Measurements from ENCODE around the gene IFT88.

The IFT88 gene

GRCh38 chr13:20566898-20567874 lies at the start of gene IFT88:
Gene IFT88, plus strand, starts transcription at chr13:20567157. Its CDS starts 7,229 bp downstream, at chr13:20574386.
- DNase-seq (ENCODE audit: low spot score) = peak; percentile 90

- no peak for DNase-seq (ENCODE audit: low spot score)
These were observed 48.3 kb upstream of the IFT88 start for GRCh38 chr13:20518660-20519100.

GRCh38 chr13:20519875-20520274 lies 47.1 kb upstream of the IFT88 start:
- no peak for DNase-seq (ENCODE audit: low spot score)

- no peak for DNase-seq (ENCODE audit: low spot score)
These were observed 45.4 kb upstream of the IFT88 start for GRCh38 chr13:20521364-20522115.

GRCh38 chr13:20525144-20525600 lies 41.8 kb upstream of the IFT88 start:
- peak; percentile 30 for DNase-seq (ENCODE audit: low spot score)

- peak; percentile 88 for DNase-seq (ENCODE audit: low spot score)
These were observed 41.1 kb upstream of the IFT88 start, which contains the start of gene CRYL1 for GRCh38 chr13:20525601-20526544. Gene CRYL1, minus strand, starts transcription at chr13:20525857. Its CDS starts 63 bp downstream, at chr13:20525794.

- no peak for DNase-seq (ENCODE audit: low spot score)
These were observed 40.3 kb upstream of the IFT88 start for GRCh38 chr13:20526664-20527063.

GRCh38 chr13:20528452-20528851 lies 38.5 kb upstream of the IFT88 start:
- DNase-seq (ENCODE audit: low spot score) = no peak

- no peak for DNase-seq (ENCODE audit: low spot score)
These were observed 32.8 kb upstream of the IFT88 start for GRCh38 chr13:20534038-20534608.

- no peak for DNase-seq (ENCODE audit: low spot score)
These were observed 30.0 kb upstream of the IFT88 start for GRCh38 chr13:20536992-20537391.

- no peak for DNase-seq (ENCODE audit: low spot score)
These were observed 22.6 kb upstream of the IFT88 start for GRCh38 chr13:20544201-20544923.

- no peak for DNase-seq (ENCODE audit: low spot score)
These were observed 20.4 kb upstream of the IFT88 start for GRCh38 chr13:20546556-20546955.

- no peak for DNase-seq (ENCODE audit: low spot score)
These were observed 19.5 kb upstream of the IFT88 start for GRCh38 chr13:20547479-20547908.

GRCh38 chr13:20550799-20551198 lies 16.2 kb upstream of the IFT88 start:
- peak; percentile 35 for DNase-seq (ENCODE audit: low spot score)

- peak; percentile 94 for DNase-seq (ENCODE audit: low spot score)
These were observed 13.6 kb upstream of the IFT88 start for GRCh38 chr13:20553311-20553710.

- DNase-seq (ENCODE audit: low spot score) = no peak
These were observed 8.0 kb upstream of the IFT88 start for GRCh38 chr13:20558982-20559381.

GRCh38 chr13:20559659-20560356 lies 7.1 kb upstream of the IFT88 start:
- no peak for DNase-seq (ENCODE audit: low spot score)

GRCh38 chr13:20561741-20562140 lies 5.2 kb upstream of the IFT88 start:
- no peak for DNase-seq (ENCODE audit: low spot score)

- DNase-seq (ENCODE audit: low spot score) = no peak
These were observed 1.7 kb upstream of the IFT88 start for GRCh38 chr13:20565115-20565736.
